ENCODE data around the gene IL22RA2. TPM values are rescaled to one million over a fixed set of nuclear protein-coding genes. Genes with fewer than 3 reads are reported as not detected.

IL22RA2 gene
- total RNA-seq, 1 donor from 2014 or later: not detected

- H3K27me3 Mint-ChIP-seq (ENCODE audit: low read depth): peaks cover 18% of the 10 kb centered on the region
- no peak overlapping the region for H3K4me3 Mint-ChIP-seq (ENCODE audit: low read depth)
- no peak for DNase-seq (ENCODE audit: low spot score)
- H3K27ac Mint-ChIP-seq: no peak overlapping the region
- H3K4me1 Mint-ChIP-seq (ENCODE audit: low read depth): peaks cover 28% of the 10 kb centered on the region
- H3K36me3 Mint-ChIP-seq (ENCODE audit: low read depth): peaks cover 28% of the 10 kb centered on the region
- peaks cover 39% of the 10 kb centered on the region for H3K9me3 Mint-ChIP-seq
- intact Hi-C loops (cut with micrococcal nuclease): loop anchor here (5.0 kb wide), 2 partner anchors 55 to 60 kb away; partner anchors contain the start of gene IFNGR1
Observed at GRCh38 chr6:137157601-137158000, 15.8 kb downstream of the IL22RA2 start.

- intact Hi-C loops (cut with micrococcal nuclease): loop anchor here (1.0 to 5.0 kb wide), 3 partner anchors 9 to 61 kb away; partner anchors contain the start of gene IFNGR1
- H3K27ac Mint-ChIP-seq: no peak overlapping the region
- peaks cover 26% of the 10 kb centered on the region for H3K4me1 Mint-ChIP-seq (ENCODE audit: low read depth)
- H3K27me3 Mint-ChIP-seq (ENCODE audit: low read depth): peaks cover 18% of the 10 kb centered on the region
- peaks cover 39% of the 10 kb centered on the region for H3K9me3 Mint-ChIP-seq
- peaks cover 28% of the 10 kb centered on the region for H3K36me3 Mint-ChIP-seq (ENCODE audit: low read depth)
- no peak for DNase-seq (ENCODE audit: low spot score)
- no peak overlapping the region for H3K4me3 Mint-ChIP-seq (ENCODE audit: low read depth)
Observed at GRCh38 chr6:137156650-137157049, 16.8 kb downstream of the IL22RA2 start.

GRCh38 chr6:137155830-137156229, 17.6 kb downstream of the IL22RA2 start:
- H3K4me1 Mint-ChIP-seq (ENCODE audit: low read depth): peaks cover 19% of the 10 kb centered on the region
- intact Hi-C loops (cut with micrococcal nuclease): loop anchor here (1.0 to 5.0 kb wide), 3 partner anchors 9 to 61 kb away; partner anchors contain the start of gene IFNGR1
- H3K9me3 Mint-ChIP-seq: peaks cover 43% of the 10 kb centered on the region
- peaks cover 33% of the 10 kb centered on the region for H3K36me3 Mint-ChIP-seq (ENCODE audit: low read depth)
- H3K4me3 Mint-ChIP-seq (ENCODE audit: low read depth): peak overlapping the region; percentile 28
- DNase-seq (ENCODE audit: low spot score): peak; percentile 44
- H3K27me3 Mint-ChIP-seq (ENCODE audit: low read depth): peaks cover 12% of the 10 kb centered on the region
- H3K27ac Mint-ChIP-seq: peak overlapping the region; percentile 15

GRCh38 chr6:137150072-137150471, 23.4 kb downstream of the IL22RA2 start:
- Mint-ChIP-seq H3K4me1 (ENCODE audit: low read depth) (peaks cover 4% of the 10 kb centered on the region), H3K27me3 (ENCODE audit: low read depth) (peaks cover 11% of the 10 kb centered on the region), H3K9me3 (peaks cover 29% of the 10 kb centered on the region), H3K27ac (no peak overlapping the region), H3K36me3 (ENCODE audit: low read depth) (peaks cover 14% of the 10 kb centered on the region), H3K4me3 (ENCODE audit: low read depth) (no peak overlapping the region)
- intact Hi-C loops (cut with micrococcal nuclease): no loop called here
- DNase-seq (ENCODE audit: low spot score): no peak

- H3K27ac Mint-ChIP-seq: no peak overlapping the region
- H3K4me3 Mint-ChIP-seq (ENCODE audit: low read depth): no peak overlapping the region
- intact Hi-C loops (cut with micrococcal nuclease): no loop called here
- no peak for DNase-seq (ENCODE audit: low spot score)
- H3K27me3 Mint-ChIP-seq (ENCODE audit: low read depth): peaks cover 15% of the 10 kb centered on the region
- no peaks in the 10 kb centered on the region for H3K4me1 Mint-ChIP-seq (ENCODE audit: low read depth)
- peaks cover 14% of the 10 kb centered on the region for H3K36me3 Mint-ChIP-seq (ENCODE audit: low read depth)
- peaks cover 28% of the 10 kb centered on the region for H3K9me3 Mint-ChIP-seq
Observed at GRCh38 chr6:137149035-137149393, 24.4 kb downstream of the IL22RA2 start.

- intact Hi-C loops (cut with micrococcal nuclease): no loop called here
- H3K27ac Mint-ChIP-seq: no peak overlapping the region
- peaks cover 23% of the 10 kb centered on the region for H3K9me3 Mint-ChIP-seq
- H3K4me1 Mint-ChIP-seq (ENCODE audit: low read depth): no peaks in the 10 kb centered on the region
- no peak overlapping the region for H3K4me3 Mint-ChIP-seq (ENCODE audit: low read depth)
- peaks cover 12% of the 10 kb centered on the region for H3K36me3 Mint-ChIP-seq (ENCODE audit: low read depth)
- H3K27me3 Mint-ChIP-seq (ENCODE audit: low read depth): peaks cover 15% of the 10 kb centered on the region
- no peak for DNase-seq (ENCODE audit: low spot score)
Observed at GRCh38 chr6:137148306-137149034, 25.0 kb downstream of the IL22RA2 start.

GRCh38 chr6:137147195-137147594, 26.2 kb downstream of the IL22RA2 start:
- peaks cover 21% of the 10 kb centered on the region for H3K27me3 Mint-ChIP-seq (ENCODE audit: low read depth)
- no peaks in the 10 kb centered on the region for H3K4me1 Mint-ChIP-seq (ENCODE audit: low read depth)
- H3K9me3 Mint-ChIP-seq: peaks cover 12% of the 10 kb centered on the region
- no peak overlapping the region for H3K27ac Mint-ChIP-seq
- peaks cover 5% of the 10 kb centered on the region for H3K36me3 Mint-ChIP-seq (ENCODE audit: low read depth)
- intact Hi-C loops (cut with micrococcal nuclease): no loop called here
- H3K4me3 Mint-ChIP-seq (ENCODE audit: low read depth): no peak overlapping the region
- DNase-seq (ENCODE audit: low spot score): no peak

- intact Hi-C loops (cut with micrococcal nuclease): no loop called here
- no peak overlapping the region for H3K27ac Mint-ChIP-seq
- H3K4me1 Mint-ChIP-seq (ENCODE audit: low read depth): no peaks in the 10 kb centered on the region
- no peak for DNase-seq (ENCODE audit: low spot score)
- H3K36me3 Mint-ChIP-seq (ENCODE audit: low read depth): peaks cover 3% of the 10 kb centered on the region
- peaks cover 21% of the 10 kb centered on the region for H3K27me3 Mint-ChIP-seq (ENCODE audit: low read depth)
- no peak overlapping the region for H3K4me3 Mint-ChIP-seq (ENCODE audit: low read depth)
- peaks cover 4% of the 10 kb centered on the region for H3K9me3 Mint-ChIP-seq
Observed at GRCh38 chr6:137146206-137146605, 27.2 kb downstream of the IL22RA2 start.

GRCh38 chr6:137145421-137145820, 28.0 kb downstream of the IL22RA2 start:
- H3K27me3 Mint-ChIP-seq (ENCODE audit: low read depth): peaks cover 21% of the 10 kb centered on the region
- DNase-seq (ENCODE audit: low spot score): no peak
- intact Hi-C loops (cut with micrococcal nuclease): no loop called here
- H3K36me3 Mint-ChIP-seq (ENCODE audit: low read depth): no peaks in the 10 kb centered on the region
- H3K27ac Mint-ChIP-seq: no peak overlapping the region
- H3K4me1 Mint-ChIP-seq (ENCODE audit: low read depth): no peaks in the 10 kb centered on the region
- no peak overlapping the region for H3K4me3 Mint-ChIP-seq (ENCODE audit: low read depth)
- no peaks in the 10 kb centered on the region for H3K9me3 Mint-ChIP-seq

GRCh38 chr6:137136065-137136464, 37.4 kb downstream of the IL22RA2 start:
- intact Hi-C loops (cut with micrococcal nuclease): no loop called here
- no peak for DNase-seq (ENCODE audit: low spot score)
- H3K9me3 Mint-ChIP-seq: peaks cover 21% of the 10 kb centered on the region
- H3K36me3 Mint-ChIP-seq (ENCODE audit: low read depth): no peaks in the 10 kb centered on the region
- no peak overlapping the region for H3K27ac Mint-ChIP-seq
- H3K27me3 Mint-ChIP-seq (ENCODE audit: low read depth): peaks cover 48% of the 10 kb centered on the region
- peaks cover 4% of the 10 kb centered on the region for H3K4me1 Mint-ChIP-seq (ENCODE audit: low read depth)
- H3K4me3 Mint-ChIP-seq (ENCODE audit: low read depth): no peak overlapping the region

GRCh38 chr6:137134483-137134882, 39.0 kb downstream of the IL22RA2 start:
- peaks cover 4% of the 10 kb centered on the region for H3K4me1 Mint-ChIP-seq (ENCODE audit: low read depth)
- no peaks in the 10 kb centered on the region for H3K36me3 Mint-ChIP-seq (ENCODE audit: low read depth)
- H3K4me3 Mint-ChIP-seq (ENCODE audit: low read depth): no peak overlapping the region
- H3K9me3 Mint-ChIP-seq: peaks cover 21% of the 10 kb centered on the region
- no peak for DNase-seq (ENCODE audit: low spot score)
- no peak overlapping the region for H3K27ac Mint-ChIP-seq
- intact Hi-C loops (cut with micrococcal nuclease): no loop called here
- peaks cover 53% of the 10 kb centered on the region for H3K27me3 Mint-ChIP-seq (ENCODE audit: low read depth)

- intact Hi-C loops (cut with micrococcal nuclease): no loop called here
Observed at GRCh38 chr6:137133122-137133521, 40.3 kb downstream of the IL22RA2 start.

GRCh38 chr6:137126875-137127485, 46.5 kb downstream of the IL22RA2 start:
- Mint-ChIP-seq H3K4me3 (ENCODE audit: low read depth) (no peak overlapping the region), H3K4me1 (ENCODE audit: low read depth) (no peaks in the 10 kb centered on the region), H3K27ac (no peak overlapping the region), H3K36me3 (ENCODE audit: low read depth) (no peaks in the 10 kb centered on the region), H3K27me3 (ENCODE audit: low read depth) (peaks cover 38% of the 10 kb centered on the region), H3K9me3 (peaks cover 8% of the 10 kb centered on the region)
- intact Hi-C loops (cut with micrococcal nuclease): no loop called here
- no peak for DNase-seq (ENCODE audit: low spot score)

More at GRCh38 chr6:137133122-137133521, 40.3 kb downstream of the IL22RA2 start:
- DNase-seq (ENCODE audit: low spot score): no peak
- Mint-ChIP-seq H3K4me3 (ENCODE audit: low read depth) (no peak overlapping the region), H3K27ac (no peak overlapping the region), H3K36me3 (ENCODE audit: low read depth) (no peaks in the 10 kb centered on the region), H3K4me1 (ENCODE audit: low read depth) (peaks cover 4% of the 10 kb centered on the region), H3K27me3 (ENCODE audit: low read depth) (peaks cover 50% of the 10 kb centered on the region), H3K9me3 (peaks cover 29% of the 10 kb centered on the region)
